Aorta (tissue), 5 donors: ENCODE results near the gene COPS6. TPM values are rescaled to one million over a fixed set of nuclear protein-coding genes. Genes with fewer than 3 reads are reported as not detected.
A peak's percentile ranks its signal among the peaks of the same experiment; 100 is the strongest.

Experiments
- ATAC-seq: fragments of 200-7000 bp; cut with Tn5 transposase; one replicate; pipeline ENCODE4 v1.9.1; 2022; ENCODE audit warnings: moderate library complexity; ENCODE audit not compliant: low FRiP score
- DNase-seq, 2 donors: peaks; one replicate each; pipeline ENCODE4 v3.0.0-alpha.2; 2020
- H3K27ac ChIP-seq, 2 donors: one replicate each; pipeline ENCODE4 v1.5.1; 2013; ENCODE audit warnings: low read length in 2 of 2, mild to moderate bottlenecking in 2 of 2, moderate library complexity in 2 of 2, control low read depth in 1 of 2, inconsistent platforms in 1 of 2, low read depth in 1 of 2
- H3K27me3 ChIP-seq, 2 donors: one replicate each; pipeline ENCODE4 v1.6.1; 2013; ENCODE audit warnings: control low read depth in 1 of 2, low read length in 1 of 2, mild to moderate bottlenecking in 1 of 2, moderate library complexity in 1 of 2; ENCODE audit not compliant: insufficient read depth in 2 of 2, control insufficient read depth in 1 of 2
- H3K36me3 ChIP-seq, 2 donors: one replicate each; pipeline ENCODE4 v1.6.1; 2013; ENCODE audit warnings: control low read depth in 1 of 2, low read length in 1 of 2, mild to moderate bottlenecking in 1 of 2; ENCODE audit not compliant: insufficient read depth in 2 of 2, control insufficient read depth in 1 of 2
- H3K4me1 ChIP-seq, 2 donors: one replicate each; pipeline ENCODE4 v1.6.1; 2013; ENCODE audit warnings: low read length in 2 of 2, control low read depth in 1 of 2, mild to moderate bottlenecking in 1 of 2, moderate library complexity in 1 of 2; ENCODE audit not compliant: insufficient read depth in 2 of 2, control insufficient read depth in 1 of 2
- H3K4me3 ChIP-seq, 2 donors: one replicate each; pipeline ENCODE4 v1.5.1; 2013; ENCODE audit warnings: low read length in 2 of 2, control low read depth in 1 of 2, mild to moderate bottlenecking in 1 of 2
- H3K9me3 ChIP-seq: one replicate; pipeline ENCODE4 v1.6.1; 2013; ENCODE audit warnings: mild to moderate bottlenecking, low read length; ENCODE audit not compliant: control insufficient read depth
- WGBS, 2 donors: extraction: QIAGEN DNeasy Blood & Tissue Kit; methylation state at CpG; one replicate each; pipeline ENCODE4 v1.1.7; 2013; 5-methylcytosine and 5-hydroxymethylcytosine counted together
- intact Hi-C, 2 donors: fragments of 100-400 bp; cut with DNase I; formaldehyde crosslinking; loops; one replicate each; pipeline versions ENCODE4 v1.14.2 to v1.15.0; 2022
- polyA plus RNA-seq, 2 donors: library from polyadenylated mRNA; stranded (reverse); fragments of 200-250 nt; gene quantifications; one replicate each; pipeline ENCODE4 v1.2.3, GENCODE V29; 2013
- total RNA-seq, 2 donors: library from RNA; stranded (reverse); fragmentation: NEBNext Ultra II Directional; extraction: Animal tissue kit (Norgen Biotek cat#: 25700); gene quantifications; one replicate each; pipeline ENCODE4 v1.2.1, GENCODE V29; 2021
- donor health status: healthy with polysubstance abuse.
- donor health status: Bipolar disorder and iron deficiency.
- donor health status: DM: no; HTN: no; CAD: no.
- donor health status: DM: no; HTN: no; CAD: no.
- donor health status: DM: yes; HTN: yes; CAD: no.

COPS6 gene
- total and polyA plus RNA-seq, 4 donors, result 73.9 to 132 (median 80.4) TPM

DNA sequence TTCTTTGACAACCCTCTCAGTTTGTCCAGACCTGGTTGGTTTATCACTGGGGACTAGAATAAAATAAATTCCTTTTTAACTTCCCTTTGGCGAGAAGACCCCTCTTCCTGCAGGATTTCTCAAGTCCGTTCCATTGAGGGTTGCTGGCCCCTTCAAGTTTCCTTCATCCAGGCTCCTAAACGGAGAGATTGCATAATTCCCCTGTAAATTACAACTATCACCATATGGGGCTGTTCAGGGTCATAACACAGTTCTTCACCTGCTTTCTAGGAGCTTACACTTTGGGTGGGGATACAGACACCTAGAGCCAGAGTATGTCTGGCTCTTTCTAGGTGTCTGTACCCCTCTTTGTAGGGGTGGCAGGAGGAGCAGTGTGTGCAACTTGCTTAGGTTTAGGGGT lies 3.3 kb upstream of the COPS6 start:
- Histone ChIP-seq H3K36me3 (no peaks in the 10 kb centered on the region), H3K27ac (no peak overlapping the region), H3K27me3 (no peaks in the 10 kb centered on the region), H3K4me1 (no peaks in the 10 kb centered on the region), H3K4me3 (no peak overlapping the region), H3K9me3 (no peaks in the 10 kb centered on the region)
- intact Hi-C loops, result loop anchor here in 1 of 2 donors (5.0 kb wide), 1 partner anchor 38 kb away; the partner anchor contains the start of gene ZSCAN21
- ATAC-seq (no peak), DNase-seq (no peak)
- WGBS, 2 donors, result 62 to 66% methylated on average over 3 of the region's 3 CpGs

DNA sequence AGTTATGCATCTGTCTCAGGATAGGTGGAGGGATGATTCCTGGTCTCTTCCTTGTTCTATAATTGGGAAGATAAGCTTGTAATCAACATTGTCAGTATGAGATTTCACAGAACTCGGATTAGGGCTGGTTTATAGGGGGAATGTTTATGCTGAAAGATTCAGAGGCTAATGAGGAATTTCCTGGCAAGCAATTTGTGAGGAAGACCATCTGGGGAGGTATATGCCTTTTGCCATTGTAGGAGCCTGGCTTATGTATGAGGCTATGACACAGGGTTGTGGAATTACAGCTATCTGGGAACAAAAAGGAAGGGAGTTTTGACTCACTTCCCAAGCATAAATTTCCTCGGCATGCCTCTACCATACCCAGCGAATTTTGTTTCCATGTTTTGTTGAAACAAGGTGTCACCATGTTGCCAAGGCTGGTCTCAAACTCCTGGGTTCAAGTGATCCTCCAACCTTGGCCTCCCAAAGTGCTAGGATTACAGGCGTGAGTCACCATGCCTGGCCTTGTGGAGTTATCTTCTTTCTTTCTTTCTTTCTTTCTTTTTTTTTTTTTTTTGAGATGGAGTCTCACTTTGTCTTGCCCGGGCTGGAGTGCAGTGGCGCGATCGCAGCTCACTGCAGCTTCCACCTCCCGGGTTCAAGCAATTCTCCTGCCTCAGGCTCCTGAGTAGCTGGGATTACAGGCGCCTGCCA lies 1.6 kb upstream of the COPS6 start:
- no peak for ATAC-seq
- no peak overlapping the region for H3K27ac ChIP-seq
- peaks cover 0 to 8% of the 10 kb centered on the region in 2 donors for H3K36me3 ChIP-seq
- no peak overlapping the region for H3K4me3 ChIP-seq
- no peaks in the 10 kb centered on the region for H3K9me3 ChIP-seq
- WGBS, 2 donors, result 71 to 73% methylated on average over 10 of the region's 10 CpGs
- DNase-seq, result no peak
- H3K27me3 ChIP-seq, result no peaks in the 10 kb centered on the region
- intact Hi-C loops, result loop anchor here in 1 of 2 donors (5.0 kb wide), 1 partner anchor 40 kb away; the partner anchor contains the start of gene ZSCAN21
- H3K4me1 ChIP-seq, result no peaks in the 10 kb centered on the region

DNA sequence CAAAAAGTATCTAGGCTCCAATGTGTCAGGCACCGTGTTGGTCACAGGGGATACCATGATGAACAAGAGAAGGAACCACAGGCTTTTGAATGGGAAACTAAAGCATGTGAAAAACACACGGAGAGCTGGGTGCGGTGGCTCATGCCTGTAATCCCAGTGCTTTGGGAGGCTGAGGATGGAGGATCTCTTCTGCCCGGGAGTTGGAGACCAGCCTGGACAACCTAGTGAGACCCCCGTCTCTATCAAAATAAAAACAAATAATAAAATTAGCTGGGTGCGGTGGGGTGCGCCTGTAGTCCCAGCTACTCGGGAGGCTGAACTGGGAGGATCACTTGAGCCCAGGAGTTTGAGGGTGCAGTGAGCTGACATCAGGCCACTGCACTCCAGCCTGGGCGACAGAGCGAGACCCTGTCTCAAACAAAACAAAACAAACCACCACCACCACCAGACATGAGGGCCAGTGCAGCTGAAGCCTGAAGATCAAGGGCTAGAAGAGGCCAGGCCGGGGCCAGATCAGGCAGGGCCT lies 611 bp upstream of the COPS6 start:
- intact Hi-C loops, result loop anchor here in 1 of 2 donors (5.0 kb wide), 1 partner anchor 41 kb away; the partner anchor contains the start of gene ZSCAN21
- Histone ChIP-seq H3K27ac (peak overlapping the region in 1 of 2 donors; percentile 4), H3K4me3 (peak overlapping the region in 1 of 2 donors; percentile 64)

DNA sequence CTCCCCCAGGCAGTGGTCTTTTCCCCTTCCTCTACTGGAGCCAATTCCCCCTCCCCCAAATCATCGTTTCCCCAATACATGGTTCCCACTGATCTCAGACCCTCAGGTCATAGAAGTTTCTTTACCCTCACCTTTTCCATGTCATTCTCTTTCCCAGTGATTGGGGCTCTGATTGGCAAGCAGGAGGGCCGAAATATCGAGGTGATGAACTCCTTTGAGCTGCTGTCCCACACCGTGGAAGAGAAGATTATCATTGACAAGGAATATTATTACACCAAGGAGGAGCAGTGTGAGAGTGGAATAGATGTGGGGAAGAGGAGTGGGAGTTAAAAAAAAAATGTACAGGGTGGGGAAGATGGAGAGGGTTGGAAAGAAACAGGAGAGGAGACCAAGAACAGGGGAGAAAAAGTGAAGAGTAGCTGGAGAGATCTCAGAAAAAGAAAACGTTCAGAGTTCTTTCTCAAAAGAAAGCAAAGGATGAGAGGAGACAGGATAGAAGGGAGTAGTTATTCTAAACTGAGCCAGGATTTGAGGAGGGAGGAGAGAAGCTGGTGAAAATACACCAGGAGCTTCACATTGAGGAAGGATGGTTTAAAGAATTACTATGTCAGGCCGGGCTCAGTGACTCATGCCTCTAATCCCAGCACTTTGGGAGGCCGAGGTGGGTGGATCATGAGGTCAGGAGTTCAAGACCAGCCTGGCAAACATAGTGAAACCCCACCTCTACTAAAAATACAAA lies 858 bp downstream of the COPS6 start:
- Histone ChIP-seq H3K27ac (peak overlapping the region in 1 of 2 donors; percentile 4), H3K4me1 (no peaks in the 10 kb centered on the region), H3K9me3 (no peaks in the 10 kb centered on the region), H3K36me3 (peaks cover 0 to 8% of the 10 kb centered on the region in 2 donors), H3K27me3 (no peaks in the 10 kb centered on the region), H3K4me3 (peak overlapping the region; percentile 20 to 64)
- no peak for DNase-seq
- WGBS, 2 donors, result 36 to 40% methylated on average over 7 of the region's 7 CpGs
- intact Hi-C loops, result loop anchor here in 1 of 2 donors (5.0 kb wide), 2 partner anchors 38 to 42 kb away; partner anchors contain the start of genes MBLAC1 and ZSCAN21
- ATAC-seq, result no peak

More for the DNA sequence above, 611 bp upstream of the COPS6 start:
- ATAC-seq (no peak), DNase-seq (no peak)
- peaks cover 0 to 8% of the 10 kb centered on the region in 2 donors for H3K36me3 ChIP-seq
- 68 to 72% methylated on average over 11 of the region's 11 CpGs for WGBS, 2 donors
- H3K9me3 ChIP-seq, result no peaks in the 10 kb centered on the region
- H3K4me1 ChIP-seq, result no peaks in the 10 kb centered on the region
- H3K27me3 ChIP-seq, result no peaks in the 10 kb centered on the region

DNA sequence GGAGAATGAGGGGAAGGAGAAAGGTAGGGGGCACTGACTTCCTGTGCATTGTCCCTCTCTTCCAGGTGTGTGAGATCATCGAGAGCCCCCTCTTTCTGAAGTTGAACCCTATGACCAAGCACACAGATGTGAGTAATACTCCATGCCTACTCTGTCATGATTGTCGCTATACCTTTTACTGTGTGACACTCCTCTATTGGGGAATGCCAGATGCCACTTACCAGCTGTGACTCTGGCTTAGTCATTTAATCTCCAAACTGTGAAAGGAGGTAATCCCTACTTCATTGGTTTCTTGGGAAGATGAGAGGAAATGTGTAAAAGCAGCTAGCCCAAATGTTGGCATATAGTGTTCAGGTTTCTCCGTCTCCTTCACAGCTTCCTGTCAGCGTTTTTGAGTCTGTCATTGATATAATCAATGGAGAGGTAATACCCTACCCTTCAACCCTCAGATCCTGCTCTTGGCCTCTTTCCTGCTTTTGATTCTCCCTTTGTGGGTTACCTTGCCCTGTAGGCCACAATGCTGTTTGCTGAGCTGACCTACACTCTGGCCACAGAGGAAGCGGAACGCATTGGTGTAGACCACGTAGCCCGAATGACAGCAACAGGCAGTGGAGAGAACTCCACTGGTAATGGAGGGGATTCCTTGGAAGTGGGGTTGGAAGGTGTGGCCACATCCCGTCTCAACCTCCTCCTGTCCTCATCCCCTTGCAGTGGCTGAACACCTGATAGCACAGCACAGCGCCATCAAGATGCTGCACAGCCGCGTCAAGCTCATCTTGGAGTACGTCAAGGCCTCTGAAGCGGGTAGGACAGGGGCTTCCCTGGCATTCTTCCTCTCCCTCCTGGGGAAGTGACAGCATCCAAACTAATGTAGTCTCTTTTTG lies 2.0 kb downstream of the COPS6 start:
- no peak overlapping the region for H3K4me3 ChIP-seq
- ATAC-seq (no peak), DNase-seq (no peak)
- peaks cover 0 to 8% of the 10 kb centered on the region in 2 donors for H3K36me3 ChIP-seq
- no peaks in the 10 kb centered on the region for H3K4me1 ChIP-seq
- H3K9me3 ChIP-seq, result no peaks in the 10 kb centered on the region
- no peak overlapping the region for H3K27ac ChIP-seq
- no peaks in the 10 kb centered on the region for H3K27me3 ChIP-seq
- intact Hi-C loops, result loop anchor here in 1 of 2 donors (5.0 kb wide), 1 partner anchor 37 kb away; the partner anchor contains the start of gene MBLAC1
- WGBS, 2 donors, result 87 to 90% methylated on average over 14 of the region's 14 CpGs

DNA sequence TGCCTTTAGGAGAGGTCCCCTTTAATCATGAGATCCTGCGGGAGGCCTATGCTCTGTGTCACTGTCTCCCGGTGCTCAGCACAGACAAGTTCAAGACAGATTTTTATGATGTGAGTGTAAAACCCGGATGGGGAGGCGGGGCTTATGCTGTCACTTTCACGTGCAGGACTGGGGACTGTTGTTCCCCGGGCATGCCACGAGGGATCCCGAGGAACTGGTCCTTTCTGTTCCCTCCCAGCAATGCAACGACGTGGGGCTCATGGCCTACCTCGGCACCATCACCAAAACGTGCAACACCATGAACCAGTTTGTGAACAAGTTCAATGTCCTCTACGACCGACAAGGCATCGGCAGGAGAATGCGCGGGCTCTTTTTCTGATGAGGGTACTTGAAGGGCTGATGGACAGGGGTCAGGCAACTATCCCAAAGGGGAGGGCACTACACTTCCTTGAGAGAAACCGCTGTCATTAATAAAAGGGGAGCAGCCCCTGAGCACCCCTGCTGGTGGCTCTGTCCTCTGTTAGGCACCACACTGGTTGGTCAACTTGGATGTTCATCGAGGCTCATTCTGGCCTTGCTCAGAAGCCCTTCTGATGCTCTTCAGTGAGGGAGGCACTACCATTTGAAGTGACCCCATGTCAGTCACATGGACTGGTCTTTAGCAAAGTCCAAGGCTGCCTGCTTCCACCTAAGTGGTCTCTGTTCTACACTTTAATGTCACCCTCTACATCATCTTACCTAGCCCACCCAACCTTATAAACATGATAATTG lies 2.8 kb downstream of the COPS6 start:
- Histone ChIP-seq H3K9me3 (no peaks in the 10 kb centered on the region), H3K36me3 (peaks cover 0 to 8% of the 10 kb centered on the region in 2 donors), H3K4me3 (no peak overlapping the region), H3K27ac (no peak overlapping the region), H3K27me3 (no peaks in the 10 kb centered on the region), H3K4me1 (no peaks in the 10 kb centered on the region)
- intact Hi-C loops, result loop anchor here in 1 of 2 donors (5.0 kb wide), 1 partner anchor 36 kb away; the partner anchor contains the start of gene MBLAC1
- WGBS, 2 donors, result 57 to 60% methylated on average over 19 of the region's 19 CpGs
- ATAC-seq (no peak), DNase-seq (no peak)

DNA sequence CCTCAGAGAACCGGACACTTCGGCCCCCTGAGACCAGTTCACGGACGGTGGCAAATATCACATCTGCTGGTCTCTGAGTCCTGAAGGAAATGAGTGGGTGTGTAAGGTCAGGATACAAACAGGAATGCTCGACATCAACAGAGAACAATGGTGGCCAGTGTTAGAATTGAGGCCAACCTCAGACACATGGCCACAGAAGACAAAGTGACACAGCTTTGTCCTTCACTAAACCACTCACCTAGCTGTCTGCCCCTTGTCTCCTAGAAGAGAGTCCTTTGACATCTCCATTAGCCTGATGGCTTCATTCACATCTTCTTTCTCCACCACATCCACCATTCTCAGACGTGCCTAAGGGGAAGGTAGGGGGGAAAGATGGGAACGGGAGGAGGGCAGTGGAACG lies 4.3 kb downstream of the COPS6 start:
- ATAC-seq (no peak), DNase-seq (no peak)
- Histone ChIP-seq H3K36me3 (peaks cover 0 to 10% of the 10 kb centered on the region in 2 donors), H3K9me3 (no peaks in the 10 kb centered on the region), H3K27ac (no peak overlapping the region), H3K4me3 (no peak overlapping the region), H3K4me1 (no peaks in the 10 kb centered on the region), H3K27me3 (no peaks in the 10 kb centered on the region)
- intact Hi-C loops, result loop anchor here in 1 of 2 donors (5.0 kb wide), 1 partner anchor 34 kb away; the partner anchor contains the start of gene MBLAC1
- WGBS, 2 donors, result 52 to 54% methylated on average over 8 of the region's 8 CpGs
